Measurements from ENCODE around the gene RPN2. TPM values are rescaled to one million over a fixed set of nuclear protein-coding genes. Genes with fewer than 3 reads are reported as not detected.

The RPN2 gene
- total RNA-seq, 6 donors from 2014 or later, result 55.5 to 193 (median 143) TPM

Other genes starting within 250 kb of the RPN2 start
- gene SAMHD1, start 227.6 kb upstream of the RPN2 start, total RNA-seq, result 100 to 1,000 TPM; 134 to 224 (median 185) TPM
- 10 to 100 TPM in 3 of 6 donors, 1 to 10 TPM in 3; 5.0 to 32.5 (median 10.4) TPM for gene RBL1, start 83.3 kb upstream of the RPN2 start, total RNA-seq
- gene MROH8, start 218 bp downstream of the RPN2 start, total RNA-seq, result 1 to 10 TPM; 1.1 to 5.9 (median 2.2) TPM
- gene GHRH, start 82.5 kb downstream of the RPN2 start, total RNA-seq, result not detected
- 10 to 100 TPM; 11.5 to 38.6 (median 29.8) TPM for gene MANBAL, start 110.3 kb downstream of the RPN2 start, total RNA-seq
- 100 to 1,000 TPM in 1 of 6 donors, 10 to 100 TPM in 5; 31.1 to 115 (median 66.8) TPM for gene SRC, start 166.8 kb downstream of the RPN2 start, total RNA-seq

Data from upper lobe of left lung (tissue), 6 donors.